ENCODE data around the gene CCR7.
"Not testable (repeated sequence)": the region's sequence is repeated elsewhere in the genome, so short reads cannot be mapped to it uniquely, and the experiment has no call there.

CCR7 gene

GRCh38 chr17:40596261-40596919 is 31.1 kb upstream of the CCR7 start:
- DNase-seq = no peak

DNA sequence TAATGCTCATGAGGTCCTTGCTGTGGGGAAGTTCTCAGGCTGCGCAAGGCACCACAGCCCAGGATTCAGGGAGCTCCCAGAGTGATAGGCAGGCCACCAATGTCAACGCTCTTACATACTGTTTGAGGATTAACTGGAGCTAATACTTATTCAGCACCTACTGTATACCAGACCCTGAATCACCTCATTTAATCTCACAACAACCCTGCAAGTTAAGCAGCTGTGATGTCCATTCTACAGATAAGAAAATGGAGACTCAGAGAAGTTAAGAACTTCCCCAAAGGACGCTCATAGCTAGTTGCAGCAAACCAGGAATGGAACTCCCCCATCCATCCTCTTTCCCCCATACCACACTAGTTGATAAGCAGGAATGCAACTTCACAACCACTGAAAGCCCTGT is 25.5 kb upstream of the CCR7 start:
- no peak for DNase-seq

DNA sequence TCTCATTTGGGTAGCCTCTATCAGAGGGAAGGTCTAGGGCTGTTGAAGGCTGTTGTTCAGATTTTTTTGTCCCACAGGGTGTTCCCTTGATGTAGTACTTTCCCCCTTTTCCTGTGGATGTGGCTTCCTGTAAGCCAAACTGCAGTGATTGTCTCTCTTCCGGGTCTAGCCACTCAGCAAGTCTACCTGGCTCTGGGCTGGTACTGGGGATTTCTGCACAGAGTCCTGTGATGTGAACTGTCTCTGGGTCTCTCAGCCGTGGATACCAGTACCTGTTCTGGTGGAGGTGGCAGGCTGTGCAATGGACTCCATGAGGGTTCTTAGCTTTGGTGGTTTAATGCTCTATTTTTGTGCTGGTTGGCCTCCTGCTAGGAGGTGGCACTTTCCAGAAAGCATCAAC is 23.3 kb upstream of the CCR7 start:
- DNase-seq = no peak

DNA sequence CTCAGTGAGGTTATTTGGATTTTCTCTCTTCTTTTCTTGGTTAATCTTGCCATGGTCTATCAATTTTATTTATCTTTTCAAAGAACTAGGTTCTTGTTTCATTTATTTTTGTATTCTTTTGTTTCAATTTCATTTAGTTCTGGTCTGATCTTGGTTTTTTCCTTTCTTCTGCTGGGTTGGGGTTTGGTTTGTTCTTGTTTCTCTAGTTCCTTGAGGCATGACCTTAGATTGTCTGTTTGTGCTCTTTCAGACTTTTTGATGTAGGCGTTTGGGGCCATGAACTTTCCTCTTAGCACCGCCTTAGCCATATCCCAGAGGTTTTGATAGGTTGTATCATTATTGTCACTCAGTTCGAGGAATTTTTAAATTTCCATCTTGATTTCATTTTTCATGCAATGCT is 21.0 kb upstream of the CCR7 start:
- DNase-seq = not testable (repeated sequence)

DNA sequence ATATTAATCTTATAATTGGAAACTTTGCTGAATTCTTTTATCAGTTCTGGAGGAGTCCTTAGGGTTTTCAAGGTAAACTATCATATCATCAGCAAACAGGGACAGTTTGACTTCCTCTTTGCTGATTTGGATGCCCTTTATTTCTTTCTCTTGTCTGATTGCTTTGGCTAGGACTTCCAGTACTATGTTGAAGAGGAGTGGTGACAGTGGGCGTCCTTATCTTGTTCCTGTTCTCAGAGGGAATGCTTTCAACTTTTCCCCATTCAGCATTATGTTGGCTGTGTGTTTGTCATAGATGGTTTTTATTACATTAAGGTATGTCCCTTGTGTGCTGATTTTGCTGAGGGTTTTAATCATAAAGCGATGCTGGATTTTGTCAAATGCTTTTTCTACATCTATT is 19.7 kb upstream of the CCR7 start:
- DNase-seq = not testable (repeated sequence)

- DNase-seq = no peak
Measured at GRCh38 chr17:40582328-40582901, 17.1 kb upstream of the CCR7 start.

DNA sequence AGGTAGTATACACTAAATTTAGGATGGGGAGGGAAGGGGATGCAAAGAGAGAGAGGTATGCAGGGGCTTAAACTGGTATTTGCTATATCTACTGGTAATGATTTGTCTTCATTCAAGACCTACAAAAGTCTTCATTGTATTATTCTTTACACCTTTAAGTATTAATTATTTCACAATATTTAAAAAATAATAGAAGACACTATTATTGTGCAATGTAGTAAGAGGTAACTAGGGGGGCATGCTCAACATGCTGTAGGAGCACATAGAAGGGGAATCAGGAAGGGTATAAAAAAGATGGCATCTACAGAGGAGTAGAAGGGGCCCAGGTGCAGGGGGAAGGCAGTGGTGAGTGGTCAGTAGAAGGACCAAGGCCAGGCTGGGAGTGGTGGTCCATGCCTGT is 14.9 kb upstream of the CCR7 start:
- DNase-seq = no peak

GRCh38 chr17:40579471-40579870 is 14.2 kb upstream of the CCR7 start:
- DNase-seq = no peak

DNA sequence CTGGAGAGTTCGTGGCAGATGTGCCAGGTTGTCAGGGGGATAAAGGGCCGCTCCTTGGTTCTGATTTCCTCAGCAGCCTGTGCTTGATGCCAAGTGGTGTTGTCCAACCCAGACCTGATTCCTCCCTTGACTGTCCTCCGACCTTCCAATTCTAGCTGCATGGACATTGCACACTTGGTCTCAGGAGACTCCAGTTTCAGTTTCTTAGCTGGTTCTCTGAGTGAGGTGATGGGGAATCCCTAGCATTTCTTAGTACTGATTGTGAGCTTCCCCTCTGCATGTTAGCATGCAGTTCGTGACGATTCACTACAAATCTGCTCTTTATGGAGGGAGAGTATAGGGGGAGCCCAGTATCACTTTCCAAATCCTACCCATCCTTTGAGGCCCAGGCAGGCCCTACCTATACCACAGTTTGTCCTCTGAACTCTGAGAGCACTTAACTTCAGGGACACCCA is 12.4 kb upstream of the CCR7 start:
- no peak for DNase-seq

DNA sequence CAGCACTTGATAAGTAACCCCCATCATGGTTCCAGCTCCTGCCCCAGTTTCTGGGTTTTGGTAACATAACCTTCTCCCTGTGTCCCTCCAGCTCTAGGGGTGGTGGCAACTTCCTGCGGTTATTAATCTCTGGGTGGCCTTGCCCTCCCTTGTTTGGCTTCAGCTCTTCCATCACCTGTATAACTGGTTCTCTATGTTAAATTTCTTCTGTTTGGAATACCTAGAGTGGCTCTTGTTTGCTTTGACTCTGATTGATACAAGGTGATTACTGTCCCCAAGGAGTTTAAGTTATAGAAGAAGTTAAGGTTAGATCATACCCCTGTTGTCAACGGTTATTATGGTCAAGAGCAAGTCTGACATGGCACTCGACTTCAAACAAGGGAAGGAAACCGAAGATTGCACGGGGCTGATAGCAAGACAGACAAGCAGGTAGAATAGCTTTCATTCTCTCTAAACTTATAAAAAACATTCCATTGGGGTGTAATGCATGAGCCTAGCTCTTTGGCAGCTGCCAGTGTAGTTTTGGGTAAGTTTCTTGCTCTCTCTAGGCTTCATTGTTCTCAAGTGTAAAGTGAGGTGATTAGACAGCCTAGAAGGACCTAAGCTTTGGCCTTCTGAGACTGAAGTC is 11.0 kb upstream of the CCR7 start:
- DNase-seq = no peak

- DNase-seq = no peak
Measured at GRCh38 chr17:40574292-40574691, 9.0 kb upstream of the CCR7 start.

DNA sequence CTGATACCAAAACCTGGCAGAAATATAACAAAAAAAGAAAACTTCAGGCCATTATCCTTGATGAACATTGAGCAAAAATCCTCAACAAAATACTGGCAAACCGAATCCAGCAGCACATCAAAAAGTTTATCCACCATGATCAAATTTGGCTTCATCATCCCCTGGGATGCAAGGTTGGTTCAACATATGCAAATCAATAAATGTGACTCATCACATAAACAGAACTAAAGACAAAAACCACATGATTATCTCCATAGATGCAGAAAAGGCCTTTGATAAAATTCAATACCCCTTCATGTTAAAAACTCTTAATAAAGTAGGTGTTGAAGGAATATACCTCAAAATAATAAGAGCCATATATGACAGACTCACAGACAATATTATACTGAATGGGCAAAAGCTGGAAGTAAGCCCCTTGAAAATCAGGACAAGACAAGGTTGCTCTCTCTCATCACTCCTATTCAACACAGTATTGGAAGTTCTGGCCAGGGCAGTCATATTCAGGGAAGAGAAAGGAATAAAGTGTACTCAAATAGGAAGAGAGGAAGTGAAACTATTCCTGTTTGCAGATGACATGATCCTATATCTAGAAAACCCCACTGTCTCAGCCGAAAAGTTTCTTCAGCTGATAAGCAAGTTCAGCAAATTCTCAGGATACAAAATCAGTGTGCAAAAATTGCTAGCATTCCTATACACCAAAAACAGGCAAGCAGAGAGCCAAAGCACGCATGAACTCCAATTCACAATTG is 7.1 kb upstream of the CCR7 start:
- DNase-seq = not testable (repeated sequence)

DNA sequence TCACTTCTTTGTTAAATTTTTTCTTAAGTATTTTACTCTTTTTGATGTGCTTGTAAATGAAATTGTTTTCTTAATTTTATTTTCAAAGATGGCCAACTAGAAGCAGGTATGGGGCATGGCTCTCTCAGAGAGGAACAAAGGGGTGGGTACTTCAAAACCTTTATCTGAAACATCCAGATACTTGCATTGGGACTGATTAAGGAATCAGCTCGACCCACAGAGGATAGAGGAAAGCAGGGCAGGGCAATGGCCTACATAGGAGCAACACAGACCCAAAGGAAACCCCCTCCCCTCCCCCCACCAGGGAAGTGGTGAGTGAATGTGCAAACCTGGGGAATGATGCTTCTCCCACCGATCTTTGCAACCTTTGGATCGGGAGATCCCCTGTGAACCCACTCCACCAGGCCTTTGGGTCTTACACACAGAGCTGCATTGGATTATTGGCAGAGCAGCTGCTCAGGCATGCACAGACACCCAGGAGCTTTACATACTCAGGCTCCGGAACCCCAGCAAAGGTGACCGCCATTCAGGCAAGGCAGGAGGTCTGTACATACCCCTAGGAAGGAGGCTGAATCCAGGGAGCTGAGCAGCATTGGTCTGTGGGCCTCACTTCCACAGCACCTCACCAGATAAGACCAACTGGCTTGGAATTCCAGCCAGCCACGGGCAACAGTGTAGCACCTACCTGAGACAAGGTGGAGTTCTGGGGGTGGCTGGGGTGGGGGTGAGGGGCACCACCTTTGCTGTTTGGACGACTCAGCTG is 3.0 kb upstream of the CCR7 start:
- DNase-seq = no peak

GRCh38 chr17:40567377-40567776 is 2.1 kb upstream of the CCR7 start:
- no peak for DNase-seq

- DNase-seq = no peak
Measured at GRCh38 chr17:40565769-40566409, 617 bp upstream of the CCR7 start.

DNA sequence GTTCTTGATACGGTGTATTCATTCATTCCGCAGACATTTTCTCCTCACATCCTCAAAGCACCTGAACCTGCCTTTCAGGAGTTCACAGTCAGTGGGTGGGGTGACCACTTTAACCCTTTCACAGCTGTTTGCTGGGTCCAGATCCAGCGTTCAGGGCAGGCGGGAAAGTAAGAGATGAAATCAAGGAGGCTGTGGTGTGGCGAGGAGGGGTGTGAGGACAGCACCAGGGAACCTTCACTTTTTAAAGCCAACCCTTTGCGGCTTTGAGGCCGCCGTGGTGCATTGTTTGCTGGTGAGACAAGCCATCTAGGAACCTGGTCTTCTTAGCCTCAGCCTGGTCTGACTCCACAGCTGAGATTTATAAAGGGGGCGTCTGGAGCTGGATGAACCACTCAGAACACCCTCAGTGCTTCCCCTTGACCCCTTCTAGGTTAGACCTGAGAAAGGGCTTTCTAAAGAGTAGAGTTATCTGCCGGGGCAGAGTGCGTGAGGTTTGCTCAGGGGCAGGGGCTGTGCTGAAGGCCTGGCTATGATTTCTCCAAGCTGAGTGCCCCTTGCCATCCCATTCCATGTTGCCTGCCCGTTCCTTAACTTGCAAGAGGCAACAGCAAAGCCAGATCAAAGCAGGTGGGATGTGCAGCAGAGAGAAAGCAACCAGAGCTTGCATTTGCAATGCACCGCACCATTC is 933 bp downstream of the CCR7 start:
- DNase-seq = no peak

DNA sequence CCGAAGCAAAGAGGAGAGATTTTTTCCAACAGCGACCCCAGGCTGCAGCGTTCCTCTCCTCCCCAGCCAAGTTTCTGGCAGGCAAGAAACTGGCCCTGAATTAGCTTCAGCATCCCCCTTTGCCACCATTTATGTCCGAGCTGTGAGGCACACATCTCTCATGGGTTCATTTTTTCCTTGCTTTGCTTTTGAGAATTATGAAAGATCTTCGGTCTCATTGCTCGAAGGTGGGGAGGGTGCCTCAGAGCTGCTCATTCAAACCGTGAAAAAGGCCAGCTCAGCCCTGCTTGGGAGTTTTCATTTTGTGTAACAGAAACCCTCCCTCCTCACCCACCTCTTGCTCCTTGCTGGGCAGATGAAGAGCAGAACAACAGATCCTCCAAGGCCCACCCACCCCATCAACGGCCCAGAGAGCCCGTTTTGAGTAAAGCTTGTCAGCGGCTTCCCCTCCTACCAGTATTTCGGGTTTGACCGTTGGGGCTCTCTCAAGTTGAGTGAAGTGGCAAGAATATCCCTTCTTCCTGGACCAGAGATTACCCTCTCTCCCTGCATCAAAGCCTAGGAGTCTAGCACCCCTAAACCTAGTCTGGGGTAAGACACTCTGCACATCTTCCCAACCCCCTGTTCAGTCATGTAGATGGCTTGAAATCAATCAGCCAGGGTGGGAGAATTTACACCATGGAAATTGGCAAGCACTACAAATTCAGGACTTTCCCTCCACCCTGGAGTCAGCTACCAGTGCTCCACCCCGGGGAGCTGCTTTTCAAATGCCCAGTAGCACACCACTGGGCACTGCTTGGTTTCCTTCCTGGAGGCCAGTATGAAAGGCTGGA is 1.8 kb downstream of the CCR7 start:
- no peak for DNase-seq

GRCh38 chr17:40562838-40563219 is 2.4 kb downstream of the CCR7 start:
- no peak for DNase-seq

DNA sequence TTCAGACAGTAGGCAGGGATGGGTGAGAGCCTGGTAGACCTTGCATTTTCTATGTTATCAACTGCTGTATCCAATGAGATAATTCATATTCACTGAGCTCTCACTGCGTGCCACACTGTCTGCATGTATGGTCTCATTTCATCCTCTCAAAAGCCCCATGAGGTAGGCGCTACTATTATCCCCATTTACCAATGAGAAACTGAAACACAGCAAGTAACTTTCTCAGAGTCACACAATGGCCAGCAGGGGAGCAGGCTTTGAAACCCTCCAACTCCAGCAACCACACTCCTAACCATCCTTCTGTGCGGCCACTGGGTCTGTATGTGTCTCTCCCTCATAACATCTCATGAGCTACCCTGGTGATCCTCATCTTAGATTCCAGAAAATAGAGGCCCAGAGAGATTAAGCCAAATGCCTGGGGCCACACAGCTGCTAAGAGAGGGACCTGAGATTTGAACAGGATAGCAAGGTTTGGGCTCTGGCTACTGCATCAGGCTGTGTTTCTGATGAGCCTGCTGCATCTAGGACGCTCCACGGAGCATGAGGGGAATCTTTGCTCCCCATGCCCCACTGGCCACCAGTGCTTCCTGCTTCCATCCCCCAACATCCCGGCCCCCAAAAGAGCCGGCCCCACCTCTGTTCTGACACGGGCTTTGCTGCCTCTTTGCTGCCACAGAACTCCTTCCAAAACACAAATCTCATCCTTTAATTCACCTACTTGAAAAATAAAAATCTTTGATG is 3.2 kb downstream of the CCR7 start:
- no peak for DNase-seq

GRCh38 chr17:40561294-40561870 is 3.9 kb downstream of the CCR7 start:
- no peak for DNase-seq

Data from activated T-cell treated with anti-CD3 and anti-CD28 coated beads for 4 hours (primary cell).